NCI-H2196 treated with DMSO at 0.1 percent for 48 hours (cell line): ENCODE results near the gene AXIN2.

Source experiments
- DNase-seq: peaks from one replicate; lab custom pipeline; 2025; ENCODE audit not compliant: unreplicated experiment; lab: John Stamatoyannopoulos, UW

The AXIN2 gene

GRCh38 chr17:65583921-65584603 lies 22.6 kb upstream of the AXIN2 start:
- DNase-seq: no peak

GRCh38 chr17:65576939-65577338 lies 15.5 kb upstream of the AXIN2 start:
- DNase-seq: no peak

GRCh38 chr17:65573282-65573602 lies 11.8 kb upstream of the AXIN2 start:
- DNase-seq: no peak

DNA sequence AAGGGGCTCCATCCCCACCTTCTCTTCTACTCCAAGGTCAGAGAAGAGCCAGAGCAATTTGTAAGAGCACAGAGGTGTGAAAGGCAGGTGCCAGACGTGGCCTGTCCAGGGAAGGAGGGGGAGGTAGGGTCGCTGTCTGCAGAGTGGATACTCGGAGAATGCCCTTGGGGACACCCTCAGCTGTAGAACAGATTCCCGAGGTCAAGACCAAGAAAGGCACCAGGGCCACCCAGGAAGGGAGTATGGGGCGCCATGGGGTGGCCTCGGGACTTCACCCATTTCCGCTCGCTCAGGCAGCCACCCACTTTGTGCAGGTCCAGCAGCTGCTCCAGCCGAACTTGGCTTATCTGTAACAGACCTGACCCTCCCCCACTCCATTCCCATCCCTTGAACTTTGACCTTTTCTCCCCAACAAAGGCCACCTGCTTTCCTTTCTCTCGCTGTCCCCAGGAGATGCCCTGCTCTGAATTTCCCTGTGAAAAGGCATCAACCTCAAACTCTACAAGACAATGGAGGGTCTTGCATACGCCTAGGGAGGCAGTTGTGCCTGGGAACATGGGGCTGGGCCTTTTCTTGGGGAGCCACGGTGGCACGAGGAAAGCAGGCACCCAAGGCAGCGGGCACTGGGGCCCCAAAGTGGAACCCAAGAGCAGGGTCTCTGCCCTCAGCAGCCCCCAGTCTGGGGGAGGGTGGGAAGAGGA lies 11.3 kb upstream of the AXIN2 start:
- DNase-seq: no peak

GRCh38 chr17:65572186-65572580 lies 10.7 kb upstream of the AXIN2 start:
- DNase-seq: no peak

DNA sequence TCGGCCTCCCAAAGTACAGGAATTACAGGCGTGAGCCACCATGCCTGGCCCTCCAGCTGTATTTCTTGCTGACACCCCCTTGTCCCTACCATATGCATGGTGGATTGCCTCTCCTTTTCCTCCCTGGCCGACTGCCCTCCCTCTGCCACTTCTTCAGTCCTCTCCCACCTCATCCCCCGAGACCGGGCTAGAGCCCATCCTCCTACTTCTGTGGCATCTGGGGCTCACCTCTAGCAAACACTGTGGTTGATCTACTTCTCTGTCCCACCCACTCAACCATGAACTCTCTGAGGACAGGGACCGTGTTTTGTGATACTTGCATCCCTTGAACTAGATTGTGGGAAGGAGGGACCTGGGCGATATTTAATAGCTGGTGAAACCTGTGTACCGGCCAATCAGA lies 7.5 kb upstream of the AXIN2 start:
- DNase-seq: no peak

- DNase-seq: no peak
These were observed 6.1 kb upstream of the AXIN2 start for GRCh38 chr17:65567566-65567965.

DNA sequence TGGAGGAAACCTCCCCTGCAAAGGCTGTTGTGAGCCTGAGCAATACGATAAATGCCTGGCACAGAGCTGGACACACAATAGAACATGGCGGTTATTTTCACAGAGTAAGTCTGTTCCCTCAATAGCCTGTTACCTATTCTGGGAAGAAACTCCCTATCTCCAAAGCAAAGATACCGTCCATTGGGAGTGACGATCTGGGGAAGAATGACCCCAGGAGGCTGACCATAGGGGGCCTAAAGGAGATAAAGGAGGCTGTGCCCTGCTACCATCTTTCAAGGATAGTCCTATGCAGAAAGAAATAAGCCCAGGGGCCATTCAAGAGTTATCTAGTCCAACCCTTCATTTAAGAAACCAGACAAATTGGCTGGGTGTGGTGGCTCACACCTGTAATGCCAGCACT lies 4.1 kb upstream of the AXIN2 start:
- DNase-seq: no peak

DNA sequence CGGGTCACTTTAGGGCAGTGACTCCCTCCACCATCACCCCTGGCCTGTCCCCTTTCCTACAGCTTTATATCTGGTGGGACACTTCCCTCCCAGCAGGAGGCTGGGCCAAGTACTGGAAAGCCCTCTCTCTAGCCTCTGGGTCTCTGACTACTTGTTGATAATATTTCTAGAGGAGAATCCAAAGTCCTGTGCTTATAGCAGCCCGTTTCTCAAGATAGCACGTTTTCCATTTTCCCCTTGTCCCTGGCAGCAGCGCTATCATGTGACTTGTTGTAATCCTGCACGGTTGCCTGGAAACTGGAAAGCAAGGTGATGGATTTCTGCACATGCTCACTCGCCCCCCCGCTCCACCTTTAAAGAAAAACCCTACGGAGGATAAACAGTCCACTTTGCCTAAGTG lies 3.3 kb upstream of the AXIN2 start:
- DNase-seq: peak; percentile 73

DNA sequence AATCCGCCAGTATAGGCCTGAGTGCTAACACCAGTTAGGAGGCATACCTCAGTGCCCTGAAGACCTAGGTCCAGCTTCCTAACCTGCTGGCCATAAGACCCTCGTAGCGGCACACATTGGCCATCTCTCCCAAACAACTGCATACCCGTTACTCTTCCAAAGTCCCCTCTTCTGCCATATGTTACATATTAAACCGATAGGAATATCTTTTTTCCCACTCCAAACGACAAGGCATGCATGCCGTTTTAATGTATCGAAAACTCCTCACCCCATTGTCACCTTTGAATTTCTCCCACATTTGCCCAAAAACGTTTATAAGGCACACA lies 721 bp upstream of the AXIN2 start:
- no peak for DNase-seq

- DNase-seq: peak; percentile 14
These were observed 608 bp downstream of the AXIN2 start for GRCh38 chr17:65560628-65561451.

- no peak for DNase-seq
These were observed 1.4 kb downstream of the AXIN2 start for GRCh38 chr17:65559804-65560627.

GRCh38 chr17:65559461-65559803 lies 2.0 kb downstream of the AXIN2 start:
- no peak for DNase-seq

DNA sequence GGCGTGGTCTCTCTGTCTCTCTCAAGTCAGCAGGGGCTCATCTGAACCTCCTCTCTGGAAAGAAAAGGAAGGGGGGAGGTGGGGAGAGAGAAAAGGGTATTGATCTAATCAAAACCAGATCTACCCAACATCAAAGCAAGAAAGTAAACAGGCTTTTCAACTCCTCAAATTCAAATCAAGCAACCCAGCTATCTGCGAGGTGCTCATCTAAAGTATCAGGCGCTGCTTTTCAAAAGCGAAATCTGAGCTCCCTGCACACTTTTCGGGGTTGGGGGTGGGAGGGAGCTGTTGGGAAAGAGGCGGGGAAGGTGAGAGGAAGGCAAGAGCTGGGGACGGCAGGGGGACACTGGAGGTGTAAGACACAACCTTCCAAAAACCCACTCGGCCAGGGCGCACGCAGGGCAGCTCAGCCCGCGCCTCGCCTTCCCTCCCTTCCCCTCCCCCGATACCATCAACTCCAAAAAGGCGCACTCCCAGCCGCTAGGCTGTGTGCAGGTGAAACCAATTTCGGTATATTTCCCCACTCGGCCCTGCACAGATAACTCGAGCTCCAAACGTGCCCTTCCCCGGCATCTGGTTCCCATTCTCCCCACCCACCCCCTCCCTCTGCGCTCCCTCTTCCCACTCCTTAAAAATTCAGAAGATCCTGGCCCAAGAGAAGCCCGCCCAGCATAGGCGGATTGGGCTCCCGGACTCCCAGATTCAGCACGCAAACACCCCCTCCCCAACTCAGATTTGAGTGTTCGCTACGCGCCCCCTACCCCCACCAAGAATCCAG lies 2.6 kb downstream of the AXIN2 start:
- DNase-seq: no peak

GRCh38 chr17:65558311-65558682 lies 3.2 kb downstream of the AXIN2 start:
- DNase-seq: no peak

- no peak for DNase-seq
These were observed 3.8 kb downstream of the AXIN2 start for GRCh38 chr17:65557349-65558310.

- DNase-seq: no peak
These were observed 4.5 kb downstream of the AXIN2 start for GRCh38 chr17:65556910-65557348.

- peak; percentile 22 for DNase-seq
These were observed 5.2 kb downstream of the AXIN2 start for GRCh38 chr17:65556014-65556909.
